ENCODE data around the gene BBC3. TPM values are rescaled to one million over a fixed set of nuclear protein-coding genes. Genes with fewer than 3 reads are reported as not detected.

Gene BBC3
- total RNA-seq (2021) (29.4 to 49.5 TPM (median 32.2 TPM) in 3 replicates), Bru-seq, nascent RNA (percentile 56 among the genes with signal in this experiment)
- long read RNA-seq, experiment 1, transcript BBC3-203 (4 exons, 1,838 nt) = major isoform, 40 of 90 reads
- long read RNA-seq, experiment 1, partial matches to known transcripts = 6 of 90 reads
- long read RNA-seq, experiment 1, other reads (novel, unspliced or antisense) = 34 of 90 reads
- long read RNA-seq, experiment 2, transcript BBC3-203 (4 exons, 1,838 nt) = major isoform, 25 of 53 reads
- long read RNA-seq, experiment 2, transcript BBC3-206 (1 exons, 1,747 nt) = minor isoform, 10 of 53 reads
- long read RNA-seq, experiment 2, partial matches to known transcripts = 5 of 53 reads
- long read RNA-seq, experiment 2, other reads (novel, unspliced or antisense) = 10 of 53 reads
- long read RNA-seq, experiment 3, transcript BBC3-206 (1 exons, 1,747 nt) = major isoform, 9 of 11 reads
- long read RNA-seq, experiment 3, partial matches to known transcripts = 0 of 11 reads
- long read RNA-seq, experiment 3, other reads (novel, unspliced or antisense) = 0 of 11 reads

DNA sequence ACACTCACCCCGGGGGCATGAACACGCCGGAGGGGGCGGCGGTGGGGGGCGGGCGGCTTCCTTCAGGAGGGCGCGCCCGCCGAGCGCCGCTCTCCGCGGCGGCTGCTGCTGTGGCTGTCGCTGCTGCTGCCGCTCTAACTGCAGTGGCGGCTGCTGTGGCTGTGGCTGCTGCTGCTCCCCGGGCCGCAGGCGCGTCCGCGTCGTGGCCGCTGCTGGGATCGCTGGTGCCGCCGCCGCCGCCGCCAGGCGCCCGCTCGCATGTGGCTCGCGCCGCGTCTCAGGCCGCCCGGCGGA lies at the start of gene BBC3:
Gene BBC3 (minus strand): TSS at position 279 of the 294 bp plus-strand sequence. CDS start 2,768 bp downstream, outside the sequence.
- ATAC-seq (peak; percentile 1), DNase-seq (ENCODE audit: low spot score) (no peak)
- Mint-ChIP-seq H3K27me3 (ENCODE audit: low read depth) (no peaks in the 10 kb centered on the region), H3K9me3 (no peaks in the 10 kb centered on the region), H3K4me3 (peak within 1 kb of the TSS; percentile 66), H3K27ac (peak within 1 kb of the TSS; percentile 84), H3K36me3 (no peaks in the 10 kb centered on the region), H3K4me1 (peaks cover 21% of the 10 kb centered on the region)
- ChIA-PET CTCF (interaction anchor here (2.9 kb wide), 1 partner anchor 14 kb away, joined by 21 read pairs; no protein-coding TSS in a partner anchor), POLR2A (no interaction called here)
- TF ChIP-seq TCF7 (CRISPR knock-in tag; IDR thresholded peaks at IDR 0.05; ENCODE audit: low read depth) = 0 out of 2 replicates have a peak, but pooled peaks have one; percentile 0
- 0 out of 2 replicates have a peak, but pooled peaks have one; percentile 7 for TF ChIP-seq HMGXB4 (CRISPR knock-in tag; IDR thresholded peaks at IDR 0.05)
- TF ChIP-seq, protein P1, sequence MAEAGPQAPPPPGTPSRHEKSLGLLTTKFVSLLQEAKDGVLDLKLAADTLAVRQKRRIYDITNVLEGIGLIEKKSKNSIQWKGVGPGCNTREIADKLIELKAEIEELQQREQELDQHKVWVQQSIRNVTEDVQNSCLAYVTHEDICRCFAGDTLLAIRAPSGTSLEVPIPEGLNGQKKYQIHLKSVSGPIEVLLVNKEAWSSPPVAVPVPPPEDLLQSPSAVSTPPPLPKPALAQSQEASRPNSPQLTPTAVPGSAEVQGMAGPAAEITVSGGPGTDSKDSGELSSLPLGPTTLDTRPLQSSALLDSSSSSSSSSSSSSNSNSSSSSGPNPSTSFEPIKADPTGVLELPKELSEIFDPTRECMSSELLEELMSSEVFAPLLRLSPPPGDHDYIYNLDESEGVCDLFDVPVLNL (CRISPR knock-in tag; IDR thresholded peaks at IDR 0.05; ENCODE audit: borderline replicate concordance, low read depth) = 0 out of 2 replicates have a peak, but pooled peaks have one; percentile 31
- TF ChIP-seq, protein P2, sequence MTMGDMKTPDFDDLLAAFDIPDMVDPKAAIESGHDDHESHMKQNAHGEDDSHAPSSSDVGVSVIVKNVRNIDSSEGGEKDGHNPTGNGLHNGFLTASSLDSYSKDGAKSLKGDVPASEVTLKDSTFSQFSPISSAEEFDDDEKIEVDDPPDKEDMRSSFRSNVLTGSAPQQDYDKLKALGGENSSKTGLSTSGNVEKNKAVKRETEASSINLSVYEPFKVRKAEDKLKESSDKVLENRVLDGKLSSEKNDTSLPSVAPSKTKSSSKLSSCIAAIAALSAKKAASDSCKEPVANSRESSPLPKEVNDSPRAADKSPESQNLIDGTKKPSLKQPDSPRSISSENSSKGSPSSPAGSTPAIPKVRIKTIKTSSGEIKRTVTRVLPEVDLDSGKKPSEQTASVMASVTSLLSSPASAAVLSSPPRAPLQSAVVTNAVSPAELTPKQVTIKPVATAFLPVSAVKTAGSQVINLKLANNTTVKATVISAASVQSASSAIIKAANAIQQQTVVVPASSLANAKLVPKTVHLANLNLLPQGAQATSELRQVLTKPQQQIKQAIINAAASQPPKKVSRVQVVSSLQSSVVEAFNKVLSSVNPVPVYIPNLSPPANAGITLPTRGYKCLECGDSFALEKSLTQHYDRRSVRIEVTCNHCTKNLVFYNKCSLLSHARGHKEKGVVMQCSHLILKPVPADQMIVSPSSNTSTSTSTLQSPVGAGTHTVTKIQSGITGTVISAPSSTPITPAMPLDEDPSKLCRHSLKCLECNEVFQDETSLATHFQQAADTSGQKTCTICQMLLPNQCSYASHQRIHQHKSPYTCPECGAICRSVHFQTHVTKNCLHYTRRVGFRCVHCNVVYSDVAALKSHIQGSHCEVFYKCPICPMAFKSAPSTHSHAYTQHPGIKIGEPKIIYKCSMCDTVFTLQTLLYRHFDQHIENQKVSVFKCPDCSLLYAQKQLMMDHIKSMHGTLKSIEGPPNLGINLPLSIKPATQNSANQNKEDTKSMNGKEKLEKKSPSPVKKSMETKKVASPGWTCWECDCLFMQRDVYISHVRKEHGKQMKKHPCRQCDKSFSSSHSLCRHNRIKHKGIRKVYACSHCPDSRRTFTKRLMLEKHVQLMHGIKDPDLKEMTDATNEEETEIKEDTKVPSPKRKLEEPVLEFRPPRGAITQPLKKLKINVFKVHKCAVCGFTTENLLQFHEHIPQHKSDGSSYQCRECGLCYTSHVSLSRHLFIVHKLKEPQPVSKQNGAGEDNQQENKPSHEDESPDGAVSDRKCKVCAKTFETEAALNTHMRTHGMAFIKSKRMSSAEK (CRISPR knock-in tag; IDR thresholded peaks at IDR 0.05; ENCODE audit: borderline replicate concordance) = no peak

GRCh38 chr19:47280183-47280797 lies 49.3 kb upstream of the BBC3 start:
- Mint-ChIP-seq H3K27ac (no peak overlapping the region), H3K27me3 (ENCODE audit: low read depth) (peaks cover 21% of the 10 kb centered on the region), H3K9me3 (no peaks in the 10 kb centered on the region), H3K36me3 (no peaks in the 10 kb centered on the region), H3K4me3 (no peak overlapping the region), H3K4me1 (peaks cover 5% of the 10 kb centered on the region; the same call in 1 of the 2 replicates)
- peak; percentile 87 for DNase-seq (ENCODE audit: low spot score)
- CTCF ChIA-PET = interaction anchor here (0.6 kb wide), 1 partner anchor 43 kb away, joined by 4 read pairs; no protein-coding TSS in a partner anchor
- POLR2A ChIA-PET = no interaction called here
- peak; percentile 80 for ATAC-seq
- TF ChIP-seq, protein P3, sequence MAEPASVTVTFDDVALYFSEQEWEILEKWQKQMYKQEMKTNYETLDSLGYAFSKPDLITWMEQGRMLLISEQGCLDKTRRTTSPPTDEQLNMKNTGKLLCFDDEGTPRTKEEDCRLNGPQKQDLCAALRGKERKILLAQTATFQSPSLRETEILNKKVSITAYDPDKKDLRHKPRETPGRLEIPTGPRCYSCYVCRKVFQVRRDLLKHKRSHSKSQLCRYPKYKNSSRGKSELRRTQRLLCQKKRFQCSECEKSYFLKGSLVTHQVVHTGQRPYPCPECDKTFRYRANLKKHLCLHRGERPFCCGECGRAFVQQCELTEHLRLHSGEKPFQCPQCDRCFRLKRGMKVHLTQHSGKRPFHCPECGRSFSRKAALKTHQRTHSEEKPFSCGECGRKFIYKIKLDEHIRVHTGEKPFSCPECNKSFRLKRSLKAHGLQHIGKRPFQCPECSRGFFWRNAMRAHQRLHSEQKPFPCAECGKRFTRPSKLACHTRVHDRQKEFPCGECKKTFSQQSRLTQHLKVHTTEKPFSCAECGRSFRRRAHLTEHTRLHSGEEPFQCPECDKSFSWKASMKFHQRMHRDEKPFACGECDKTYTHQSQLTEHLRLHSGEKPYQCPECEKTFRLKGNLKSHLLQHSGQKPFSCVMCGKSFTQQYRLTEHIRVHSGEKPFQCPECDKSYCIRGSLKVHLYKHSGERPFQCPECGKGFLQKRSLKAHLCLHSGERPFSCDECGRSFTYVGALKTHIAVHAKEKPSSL (CRISPR knock-in tag; conservative IDR thresholded peaks at IDR 0.05) = no peak
- no peak for TF ChIP-seq ZNF138 (CRISPR knock-in tag; conservative IDR thresholded peaks at IDR 0.05)
- TF ChIP-seq, protein P4, sequence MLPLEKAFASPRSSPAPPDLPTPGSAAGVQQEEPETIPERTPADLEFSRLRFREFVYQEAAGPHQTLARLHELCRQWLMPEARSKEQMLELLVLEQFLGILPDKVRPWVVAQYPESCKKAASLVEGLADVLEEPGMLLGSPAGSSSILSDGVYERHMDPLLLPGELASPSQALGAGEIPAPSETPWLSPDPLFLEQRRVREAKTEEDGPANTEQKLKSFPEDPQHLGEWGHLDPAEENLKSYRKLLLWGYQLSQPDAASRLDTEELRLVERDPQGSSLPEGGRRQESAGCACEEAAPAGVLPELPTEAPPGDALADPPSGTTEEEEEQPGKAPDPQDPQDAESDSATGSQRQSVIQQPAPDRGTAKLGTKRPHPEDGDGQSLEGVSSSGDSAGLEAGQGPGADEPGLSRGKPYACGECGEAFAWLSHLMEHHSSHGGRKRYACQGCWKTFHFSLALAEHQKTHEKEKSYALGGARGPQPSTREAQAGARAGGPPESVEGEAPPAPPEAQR (CRISPR knock-in tag; IDR thresholded peaks at IDR 0.05) = 0 out of 2 replicates have a peak, but pooled peaks have one; percentile 26
- no peak for TF ChIP-seq TEAD4 (CRISPR knock-in tag; IDR thresholded peaks at IDR 0.05)
- no peak for TF ChIP-seq ZNF396 (CRISPR knock-in tag; IDR thresholded peaks at IDR 0.05; ENCODE audit: borderline replicate concordance)
- TF ChIP-seq PRRX2 (CRISPR knock-in tag; IDR thresholded peaks at IDR 0.05) = no peak
- TF ChIP-seq, protein P5, sequence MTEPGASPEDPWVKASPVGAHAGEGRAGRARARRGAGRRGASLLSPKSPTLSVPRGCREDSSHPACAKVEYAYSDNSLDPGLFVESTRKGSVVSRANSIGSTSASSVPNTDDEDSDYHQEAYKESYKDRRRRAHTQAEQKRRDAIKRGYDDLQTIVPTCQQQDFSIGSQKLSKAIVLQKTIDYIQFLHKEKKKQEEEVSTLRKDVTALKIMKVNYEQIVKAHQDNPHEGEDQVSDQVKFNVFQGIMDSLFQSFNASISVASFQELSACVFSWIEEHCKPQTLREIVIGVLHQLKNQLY (CRISPR knock-in tag; IDR thresholded peaks at IDR 0.05) = no peak
- no peak for TF ChIP-seq MXD4 (CRISPR knock-in tag; IDR thresholded peaks at IDR 0.05; ENCODE audit: borderline replicate concordance)
- TF ChIP-seq ELF4 (CRISPR knock-in tag; IDR thresholded peaks at IDR 0.05; ENCODE audit: low read depth) = no peak
- no peak for TF ChIP-seq ATF2 (CRISPR knock-in tag; IDR thresholded peaks at IDR 0.05; ENCODE audit: borderline replicate concordance, low read depth)
- no peak for TF ChIP-seq ZNF317 (CRISPR knock-in tag; IDR thresholded peaks at IDR 0.05; ENCODE audit: borderline replicate concordance, low read depth)
- peak; percentile 91 for TF ChIP-seq GTF2I (CRISPR knock-in tag; conservative IDR thresholded peaks at IDR 0.05)
- peak; percentile 87; the same call in 1 of the 2 replicates for TF ChIP-seq ZNF121 (CRISPR knock-in tag; IDR thresholded peaks at IDR 0.05)
- TF ChIP-seq SMAD4 (CRISPR knock-in tag; IDR thresholded peaks at IDR 0.05) = no peak

All from WTC11 (cell line).